Stimulated activated CD4-positive, alpha-beta T cell treated with anti-CD3 and anti-CD28 coated beads, Interleukin-1b, Interleukin-23, amount 100 ng/mL, for 4 hours (primary cell): ENCODE measurements around the gene ZER1.
"Not testable (repeated sequence)": the region's sequence is repeated elsewhere in the genome, so short reads cannot be mapped to it uniquely, and the experiment has no call there.

Experiments used
- DNase-seq, 2 donors: peaks; one replicate each; pipeline ENCODE4 v3.0.0-alpha.2; 2020; ENCODE audit warnings: low read depth in 2 of 2

The ZER1 gene

DNA sequence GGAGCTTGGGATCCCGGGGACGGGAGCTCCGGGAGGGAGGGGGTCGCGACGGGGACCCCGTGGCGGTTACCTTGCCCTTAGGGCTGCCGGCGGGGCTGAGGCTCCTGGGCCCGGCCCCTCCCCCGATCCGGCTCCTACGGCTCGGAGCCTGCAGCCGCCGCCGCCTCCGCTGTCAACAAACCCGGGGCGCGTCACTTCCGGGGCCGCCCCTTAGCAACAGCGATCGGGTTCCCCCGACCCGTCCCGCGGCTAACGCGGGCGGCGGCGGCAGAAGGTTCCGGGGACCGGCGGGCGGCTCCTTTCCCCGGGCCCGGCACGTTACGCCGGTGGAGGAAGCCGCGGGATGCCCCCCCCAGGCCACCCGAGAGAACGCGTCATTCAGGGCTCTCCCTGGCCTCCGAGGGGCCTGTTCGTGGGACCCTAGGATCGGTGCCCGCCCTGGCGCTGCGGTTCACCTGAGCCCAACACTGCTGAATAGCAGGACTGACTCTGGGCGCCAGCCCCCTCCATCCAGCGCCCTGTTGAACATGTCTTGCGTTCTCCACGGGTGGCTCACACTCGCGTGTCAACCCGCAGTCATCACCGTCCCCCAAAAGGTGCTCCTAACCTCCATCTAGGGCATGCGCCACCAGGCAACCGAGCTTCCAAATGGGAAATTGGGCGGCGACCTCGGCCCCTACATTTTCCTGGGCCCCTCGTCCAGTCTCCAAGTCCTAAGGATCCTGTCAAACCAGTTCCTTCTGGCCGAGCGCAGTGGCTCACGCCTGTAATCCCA lies at the start of gene ZER1:
Gene ZER1, minus strand, starts transcription at position 183 of the 775 bp plus-strand sequence. CDS start 16,362 bp downstream, outside the sequence.
- peak; percentile 90 to 95 for DNase-seq

DNA sequence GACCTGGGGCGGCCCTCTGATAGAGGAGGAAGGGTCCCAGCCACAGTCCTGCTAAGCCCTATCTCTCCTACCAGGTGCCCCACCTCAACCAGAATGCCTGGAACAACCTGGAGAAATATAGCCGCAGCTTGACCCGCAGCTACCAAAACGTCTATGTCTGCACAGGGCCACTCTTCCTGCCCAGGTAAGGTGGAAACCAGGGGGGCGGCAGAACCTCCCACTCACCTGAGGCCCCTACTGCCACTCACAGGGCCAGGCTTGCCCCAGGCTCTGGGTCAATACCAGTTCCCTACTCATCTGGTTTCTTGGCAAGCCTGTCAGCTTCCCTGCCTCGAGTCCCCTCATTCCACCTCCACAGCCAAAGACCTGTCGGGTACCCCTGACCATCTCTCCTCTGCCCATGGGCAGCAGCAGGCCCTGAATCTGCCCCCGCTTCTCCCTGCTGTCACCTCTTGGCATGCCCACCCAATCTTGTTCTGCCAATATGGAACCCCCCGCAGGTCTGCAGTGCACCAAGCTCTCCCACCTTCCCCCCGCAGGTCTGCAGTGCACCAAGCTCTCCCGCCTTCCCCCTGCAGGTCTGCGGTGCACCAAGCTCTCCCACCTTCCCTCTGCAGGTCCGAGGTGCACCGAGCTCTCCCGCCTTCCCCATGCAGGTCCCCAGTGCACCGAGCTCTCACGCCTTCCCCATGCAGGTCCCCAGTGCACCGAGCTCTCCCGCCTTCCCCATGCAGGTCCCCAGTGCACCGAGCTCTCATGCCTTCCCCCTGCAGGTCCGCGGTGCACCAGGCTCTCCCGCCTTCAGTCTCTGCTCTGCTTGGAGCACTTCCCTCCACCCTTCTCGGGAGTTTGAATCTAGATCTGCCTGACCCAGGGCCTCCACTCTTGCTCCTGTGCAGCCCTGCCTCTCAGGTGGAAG lies 49.2 kb upstream of the ZER1 start:
- DNase-seq = no peak

DNA sequence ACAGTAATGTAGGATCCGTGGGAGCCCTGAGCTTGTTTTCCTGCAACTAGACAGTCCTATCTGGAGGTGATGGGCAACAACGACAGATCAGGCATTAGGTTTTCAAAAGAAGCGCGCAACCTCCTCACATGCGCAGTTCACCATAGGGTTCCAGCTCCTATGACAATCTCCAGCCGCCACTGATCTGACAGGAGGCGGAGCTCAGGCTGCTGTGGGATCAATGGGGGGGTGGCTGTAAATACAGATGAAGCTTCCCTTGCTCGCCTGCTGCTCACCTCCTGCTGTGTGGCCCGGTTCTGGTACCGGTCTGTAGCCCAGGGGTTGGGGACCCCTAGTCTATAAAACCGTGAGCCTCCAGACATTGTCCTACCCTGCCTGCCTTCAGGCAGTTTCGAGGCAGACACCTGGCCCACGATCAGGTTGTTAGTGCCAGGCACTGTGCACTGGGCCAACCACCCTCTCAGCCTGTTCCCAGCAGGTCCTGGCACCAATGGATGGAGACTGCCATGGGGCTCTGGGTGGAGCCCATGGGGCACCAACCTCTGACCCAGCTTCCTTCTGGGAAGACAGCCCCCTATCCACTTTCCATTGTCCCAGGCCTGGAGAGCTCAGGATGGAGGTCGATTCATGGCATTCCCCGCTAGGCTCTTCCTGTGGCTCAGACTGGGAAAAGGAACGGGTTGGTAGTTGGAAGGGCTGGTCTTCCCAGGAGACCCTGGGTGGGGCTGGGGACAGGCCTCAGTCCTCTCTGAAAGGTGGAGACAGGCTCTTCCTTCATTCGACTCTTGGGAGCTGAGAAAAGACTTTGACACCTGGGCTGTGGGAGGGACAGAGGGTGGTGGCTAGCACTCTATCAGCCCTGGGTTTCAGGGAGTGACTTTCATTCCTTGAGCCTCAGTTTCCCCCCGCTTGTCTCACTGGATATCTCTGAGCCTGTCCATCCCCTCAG lies 48.3 kb upstream of the ZER1 start:
- DNase-seq = no peak

DNA sequence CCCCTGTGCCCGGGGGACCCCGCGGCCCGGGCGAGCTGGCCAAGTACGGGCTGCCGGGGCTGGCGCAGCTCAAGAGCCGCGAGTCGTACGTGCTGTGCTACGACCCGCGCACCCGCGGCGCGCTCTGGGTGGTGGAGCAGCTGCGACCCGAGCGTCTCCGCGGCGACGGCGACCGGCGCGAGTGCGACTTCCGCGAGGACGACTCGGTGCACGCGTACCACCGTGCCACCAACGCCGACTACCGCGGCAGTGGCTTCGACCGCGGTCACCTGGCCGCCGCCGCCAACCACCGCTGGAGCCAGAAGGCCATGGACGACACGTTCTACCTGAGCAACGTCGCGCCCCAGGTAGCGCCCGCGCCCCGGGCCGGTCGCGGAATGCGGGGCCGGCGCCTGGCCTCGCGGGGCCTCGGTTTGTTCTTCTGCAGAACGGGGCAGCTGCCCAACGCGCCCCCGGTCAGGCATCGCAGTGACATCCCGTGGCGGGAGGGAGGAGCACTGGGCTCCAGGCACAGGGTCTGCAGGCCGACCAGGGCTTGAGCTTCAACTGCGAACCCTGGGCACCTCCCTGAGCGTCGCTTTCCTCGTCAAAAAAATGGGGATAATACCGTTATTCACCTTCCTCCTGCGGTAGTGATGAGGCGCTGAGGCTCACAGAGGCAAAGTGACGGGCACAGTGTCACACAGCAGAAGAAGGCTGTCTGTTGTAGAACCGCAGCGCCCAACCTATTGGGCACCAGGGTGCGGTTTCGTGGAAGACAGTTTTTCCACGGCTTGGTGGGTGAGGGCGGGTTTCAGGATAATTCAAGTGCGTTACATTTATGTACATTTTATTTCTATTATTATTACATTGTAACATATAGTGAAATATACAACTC lies 47.4 kb upstream of the ZER1 start:
- DNase-seq = peak; percentile 21 to 41

DNA sequence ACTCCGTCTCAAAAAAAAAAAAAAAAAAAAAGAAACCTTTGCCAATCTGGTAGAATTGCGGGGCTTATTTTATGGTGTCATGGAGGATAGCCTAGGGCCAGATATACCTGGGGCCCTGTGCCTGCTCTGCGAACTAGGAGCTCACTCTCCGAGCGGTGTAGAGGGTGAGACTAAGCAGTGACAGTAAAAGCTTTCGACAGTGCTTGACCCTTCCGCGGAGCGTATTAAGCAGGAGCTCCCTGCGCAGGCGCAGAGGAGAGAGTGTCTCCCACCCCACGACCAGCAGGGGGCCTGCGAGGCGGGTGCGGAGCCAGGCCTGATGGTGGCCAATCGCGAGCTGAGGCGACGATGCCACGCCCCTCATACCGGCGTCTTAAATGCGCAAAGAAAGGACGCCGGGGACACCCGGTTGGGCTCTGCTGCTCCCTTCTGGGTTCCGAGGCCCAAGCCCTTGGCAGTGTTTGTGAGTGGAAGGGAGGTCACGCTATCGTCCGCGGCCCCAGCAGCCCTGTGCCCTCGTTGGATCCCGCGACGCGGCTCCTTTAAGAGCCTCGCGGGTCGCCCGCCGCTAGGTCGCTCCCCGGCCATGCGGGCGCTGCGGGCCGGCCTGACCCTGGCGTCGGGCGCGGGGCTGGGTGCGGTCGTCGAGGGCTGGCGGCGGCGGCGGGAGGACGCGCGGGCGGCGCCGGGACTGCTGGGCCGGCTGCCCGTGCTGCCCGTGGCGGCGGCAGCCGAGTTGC lies 46.5 kb upstream of the ZER1 start, which contains the start of gene ENDOG:
Gene ENDOG, plus strand, starts transcription at position 402 of the 740 bp plus-strand sequence. Its CDS starts 185 bp downstream, at position 587.
- DNase-seq = peak; percentile 95 to 97

DNA sequence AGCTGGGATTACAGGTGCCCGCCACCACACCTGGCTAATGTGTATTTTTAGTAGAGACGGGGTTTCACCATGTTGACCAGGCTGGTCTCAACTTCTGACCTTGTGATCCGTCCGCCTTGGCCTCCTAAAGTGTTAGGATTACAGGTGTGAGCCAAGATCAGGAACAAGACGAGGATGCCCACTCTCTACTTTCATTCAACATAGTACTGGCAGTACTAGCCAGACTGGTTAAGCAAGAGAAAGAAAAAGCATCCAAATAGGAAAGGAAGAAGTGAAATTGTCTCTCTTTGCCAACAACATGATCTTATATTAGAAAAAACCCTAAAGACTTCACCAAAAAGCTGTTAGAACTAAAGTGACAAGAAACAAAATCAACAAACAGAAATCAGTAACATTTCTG lies 39.1 kb upstream of the ZER1 start:
- no peak for DNase-seq

DNA sequence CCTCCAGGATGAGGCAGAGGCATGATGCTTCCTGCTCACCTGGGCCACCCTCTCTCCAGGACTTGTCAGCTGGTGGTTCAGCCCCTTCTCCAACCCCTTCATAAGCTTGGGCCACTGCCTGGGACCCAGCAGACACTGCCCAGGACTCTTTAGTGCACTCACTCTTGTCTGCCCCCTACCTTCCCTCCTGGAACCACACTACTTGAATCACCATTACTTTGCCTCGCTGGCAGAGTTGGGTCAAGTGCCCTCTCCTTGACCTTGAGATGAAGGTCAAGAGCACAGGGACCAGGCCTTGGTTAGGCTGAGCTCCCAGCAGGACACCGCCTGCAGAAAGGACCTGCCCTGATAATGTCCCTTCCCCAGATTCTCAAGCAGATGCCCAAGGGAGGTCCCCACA lies 38.1 kb upstream of the ZER1 start:
- DNase-seq = no peak

DNA sequence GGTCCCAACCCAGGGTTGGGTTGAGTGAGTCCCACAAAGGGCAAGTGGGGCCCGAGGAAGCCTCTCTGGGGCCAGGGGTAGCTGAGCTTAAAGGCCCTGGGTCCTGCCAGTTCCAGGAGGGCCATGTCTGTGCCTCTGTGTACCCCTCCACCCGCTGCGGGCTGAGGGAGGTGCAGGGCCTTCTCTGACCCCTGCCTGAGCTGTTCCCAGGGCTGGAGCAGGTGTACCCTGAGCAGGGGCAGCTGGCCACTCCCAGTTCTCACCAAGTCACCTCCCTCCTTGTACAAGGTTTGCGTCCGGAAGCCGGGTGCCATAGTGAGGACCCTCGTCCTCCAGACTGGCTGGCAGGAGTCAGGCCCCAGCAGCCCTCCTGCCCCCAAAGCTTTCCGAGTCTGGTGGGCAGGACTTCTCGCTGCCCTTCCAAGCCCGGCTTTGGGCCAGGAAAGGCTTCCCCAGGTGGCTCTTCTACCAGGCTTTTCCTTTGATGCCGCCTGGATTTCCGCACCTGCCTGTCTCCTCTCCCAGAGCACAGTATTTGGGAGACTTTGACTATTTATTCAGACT lies 37.4 kb upstream of the ZER1 start:
- DNase-seq = no peak

DNA sequence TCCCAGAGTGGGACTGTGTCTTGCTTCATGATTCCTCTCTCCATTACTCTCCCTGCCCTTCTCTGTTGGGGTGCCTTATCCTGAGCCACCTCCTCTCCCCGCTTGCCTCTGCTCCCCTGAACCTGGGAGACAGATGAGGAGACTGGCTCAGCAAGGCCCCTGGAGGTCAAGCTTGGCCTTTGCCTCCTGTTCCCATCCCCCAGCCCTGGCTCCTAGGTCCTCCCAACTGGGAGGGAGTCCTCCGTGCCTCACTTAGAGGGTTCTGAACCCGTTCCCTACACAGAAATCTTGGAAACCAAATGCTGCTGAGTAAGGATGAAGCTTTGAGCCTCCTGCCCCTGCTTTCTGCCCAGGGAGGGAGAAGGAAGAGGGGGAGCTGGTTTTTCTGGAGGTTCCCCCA lies 36.8 kb upstream of the ZER1 start:
- no peak for DNase-seq

DNA sequence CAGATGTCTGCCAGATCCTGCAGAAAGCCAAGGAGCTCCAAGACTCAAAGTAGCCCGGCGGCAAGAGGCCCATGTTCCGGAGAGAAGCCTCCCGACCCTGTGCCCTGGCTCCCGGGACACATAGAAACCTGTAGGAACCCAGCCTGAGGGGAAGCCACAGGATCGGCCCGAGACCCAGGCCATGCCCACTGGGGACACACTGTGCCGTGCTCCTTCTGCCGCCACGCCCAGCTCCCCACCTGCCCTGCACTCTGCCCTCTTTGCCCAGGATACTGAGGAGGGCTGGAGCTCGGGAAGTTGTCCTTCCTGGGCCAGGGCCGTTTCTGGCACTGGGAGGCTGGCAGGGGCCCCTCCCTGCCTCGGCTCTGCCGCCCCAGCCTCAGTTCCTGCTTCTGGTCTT lies 36.1 kb upstream of the ZER1 start:
- no peak for DNase-seq

DNA sequence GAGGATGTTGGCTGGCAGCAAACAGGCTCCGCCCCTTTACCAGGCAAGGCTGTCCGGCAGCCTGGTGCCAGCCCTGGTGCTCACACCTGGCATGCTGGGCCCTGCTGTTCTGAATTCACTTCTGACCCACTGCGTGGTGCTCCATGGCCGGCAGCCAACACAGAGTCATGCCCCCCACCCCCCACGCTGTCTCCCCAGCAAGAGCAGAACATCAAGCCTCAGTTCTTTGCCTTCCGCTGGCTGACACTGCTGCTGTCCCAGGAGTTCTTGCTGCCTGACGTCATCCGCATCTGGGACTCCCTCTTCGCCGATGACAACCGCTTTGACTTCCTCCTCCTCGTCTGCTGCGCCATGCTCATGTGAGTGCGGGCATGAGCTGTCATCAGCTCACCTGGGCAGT lies 33.9 kb upstream of the ZER1 start:
- no peak for DNase-seq

DNA sequence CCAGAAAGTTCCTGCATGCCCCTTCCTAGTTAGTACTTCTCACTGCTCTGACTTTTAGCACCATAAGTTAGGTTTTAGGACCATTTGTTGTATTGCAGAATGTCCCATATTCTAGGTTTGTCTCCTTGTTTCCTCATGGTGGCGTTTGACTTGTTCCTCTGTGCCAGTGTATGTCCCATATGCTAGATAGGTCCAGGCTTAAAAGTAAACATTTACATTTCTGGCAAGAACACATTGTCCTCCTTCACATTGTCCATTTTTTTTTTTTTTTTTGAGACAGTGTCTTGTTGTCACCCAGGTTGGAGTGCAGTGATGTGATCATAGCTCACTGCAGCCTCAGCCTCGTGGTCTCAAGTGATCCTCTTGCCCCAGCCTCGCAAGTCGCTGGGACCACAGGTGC lies 30.8 kb upstream of the ZER1 start:
- no peak for DNase-seq

DNA sequence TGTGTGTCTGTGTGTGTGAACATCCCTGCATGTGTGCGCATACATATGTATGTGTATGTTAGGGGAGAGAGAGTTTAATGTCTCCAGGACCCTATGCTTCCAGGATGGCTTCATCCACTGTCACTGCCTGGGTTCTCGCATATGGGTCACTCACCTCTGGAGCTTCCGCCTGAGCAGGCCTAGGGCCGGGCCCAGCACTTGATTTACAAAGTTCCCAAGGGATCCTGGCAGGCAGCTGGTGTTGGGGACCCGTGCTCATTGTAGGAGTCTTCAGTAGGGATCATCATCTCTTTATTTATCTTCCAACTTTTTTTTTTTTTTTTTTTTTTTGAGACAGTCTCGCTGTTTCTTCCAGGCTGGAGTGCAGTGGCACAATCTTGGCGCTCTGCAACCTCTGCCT lies 28.3 kb upstream of the ZER1 start:
- no peak for DNase-seq

DNA sequence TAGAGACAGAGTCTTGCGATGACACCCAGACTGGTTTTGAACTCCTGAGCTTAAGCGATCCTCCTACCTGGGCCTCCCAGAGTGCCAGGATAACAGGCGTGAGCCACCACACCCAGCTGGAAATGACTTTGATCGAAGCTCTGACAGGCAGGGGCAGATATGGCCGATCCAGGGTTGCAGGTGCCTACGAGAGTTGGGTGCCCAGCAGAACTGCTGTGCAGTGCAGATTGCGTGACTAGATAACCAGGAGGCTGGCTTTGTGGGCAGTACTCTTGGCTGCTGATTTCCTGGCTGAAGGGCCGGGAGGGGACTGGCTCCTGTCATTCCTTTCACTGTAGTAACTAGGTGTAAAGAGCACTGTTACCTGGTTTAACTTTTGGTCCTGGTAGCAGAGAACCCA lies 27.2 kb upstream of the ZER1 start:
- DNase-seq = no peak

DNA sequence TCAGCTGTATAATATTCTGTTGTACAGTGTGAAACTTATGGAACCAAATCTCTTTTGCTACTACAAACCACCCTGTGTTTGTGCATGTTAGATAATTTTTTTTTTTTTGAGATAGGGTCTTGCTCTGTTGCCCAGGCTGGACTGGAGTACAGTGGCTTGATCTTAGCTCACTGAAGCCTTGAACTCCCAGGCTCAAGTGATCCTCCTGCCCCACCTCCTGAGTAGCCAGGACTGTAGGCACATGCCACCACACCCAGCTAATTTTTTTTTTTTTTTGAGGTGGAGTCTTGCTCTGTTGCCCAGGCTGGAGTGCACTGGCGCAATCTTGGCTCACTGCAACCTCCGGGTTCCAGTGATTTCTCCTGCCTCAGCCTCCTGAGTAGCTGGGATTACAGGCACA lies 23.2 kb upstream of the ZER1 start:
- not testable (repeated sequence) for DNase-seq

DNA sequence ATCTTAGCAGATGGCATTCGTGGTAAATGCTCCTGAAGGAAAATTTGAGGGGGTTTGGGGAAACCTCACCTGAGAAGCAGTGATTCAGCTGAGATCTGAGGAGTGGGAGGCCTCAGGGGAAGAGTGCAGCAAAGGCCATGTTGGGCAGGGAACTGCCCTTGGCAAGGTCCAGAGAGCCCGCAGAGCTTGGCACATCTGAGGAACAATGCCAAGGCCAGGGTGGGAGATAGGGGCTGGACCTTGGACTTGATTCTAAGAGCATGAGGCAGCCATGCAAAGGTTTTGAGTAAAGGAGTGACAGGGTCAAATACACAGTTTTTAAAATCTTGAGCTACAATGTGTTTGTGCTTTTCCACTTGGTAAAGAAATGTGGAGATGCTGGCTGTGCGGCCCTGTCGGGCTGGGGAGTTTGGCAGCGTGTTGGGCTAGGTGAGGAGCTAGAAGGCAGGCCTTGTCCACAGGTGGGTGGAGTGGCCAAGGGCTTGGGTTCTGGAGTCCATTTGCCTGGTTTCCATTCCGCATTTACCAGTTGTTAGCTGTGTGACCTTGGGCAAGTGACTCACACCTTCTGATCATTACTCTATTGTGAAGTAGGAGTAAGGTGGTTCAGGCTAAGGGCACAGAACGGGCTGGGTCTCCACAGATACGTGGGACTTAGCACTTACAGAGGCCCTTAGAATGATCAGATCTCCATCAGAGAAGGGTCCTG lies 21.4 kb upstream of the ZER1 start:
- no peak for DNase-seq

DNA sequence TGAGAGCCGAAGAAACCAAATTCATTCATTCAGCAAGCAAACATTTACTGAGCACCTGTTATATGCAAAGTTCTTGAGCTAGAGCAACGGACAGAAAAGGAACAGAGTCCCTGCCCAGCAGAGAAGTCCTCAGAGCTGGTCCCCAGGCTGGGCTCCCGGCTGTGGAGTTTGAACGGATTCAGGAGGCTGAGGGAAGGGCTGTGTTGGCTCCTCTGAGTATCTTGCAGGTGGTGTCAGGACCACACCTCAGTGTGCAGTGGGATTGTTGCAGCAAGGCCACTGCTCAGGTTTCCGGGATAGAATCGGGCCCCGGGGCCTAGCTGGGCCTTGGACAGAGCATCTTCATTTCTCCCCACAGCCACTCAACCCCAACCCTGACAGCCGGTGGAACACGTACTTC lies 20.4 kb upstream of the ZER1 start:
- no peak for DNase-seq

DNA sequence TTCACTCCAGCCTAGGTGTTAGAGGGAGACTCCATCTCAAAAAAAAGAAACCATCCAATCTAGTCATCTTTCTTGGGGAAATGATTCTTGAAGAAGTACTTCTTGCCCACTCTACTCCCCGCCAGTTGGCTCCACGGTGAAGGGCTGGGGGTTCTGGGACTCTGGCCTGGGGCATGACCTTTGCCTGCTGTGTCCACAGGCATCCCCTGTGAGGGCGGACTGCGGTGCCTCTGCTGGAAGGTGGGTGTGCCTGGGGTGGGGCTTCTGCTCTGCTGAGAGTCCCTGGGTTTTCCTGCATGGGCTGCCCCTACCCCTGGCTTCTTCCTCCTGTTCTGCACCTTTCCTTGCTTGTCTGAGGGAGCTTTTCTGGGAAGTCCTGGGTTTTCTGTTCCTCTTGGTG lies 18.8 kb upstream of the ZER1 start:
- no peak for DNase-seq

DNA sequence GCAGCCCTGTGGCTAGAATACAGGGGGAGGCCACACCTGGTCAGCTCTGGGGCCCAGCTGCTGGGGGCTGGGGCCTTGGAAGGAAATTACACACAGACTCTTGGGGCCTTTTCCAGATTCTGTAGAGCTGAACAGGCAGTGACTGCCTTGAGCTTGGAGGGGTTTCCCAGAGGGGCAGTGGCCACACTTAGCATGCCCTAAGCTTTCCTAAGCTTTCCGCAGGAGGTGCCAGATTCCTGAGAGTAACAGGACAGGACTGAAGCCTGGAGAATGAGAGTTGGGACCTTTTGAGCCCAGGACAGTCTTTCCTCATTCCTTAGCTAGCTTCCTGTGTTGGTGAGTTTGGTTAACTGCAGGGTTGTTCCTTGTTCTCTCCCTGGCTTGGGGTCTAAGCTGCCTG lies 16.7 kb upstream of the ZER1 start:
- DNase-seq = no peak
